ENCODE measurements around the gene GRIK4.

Gene GRIK4

DNA sequence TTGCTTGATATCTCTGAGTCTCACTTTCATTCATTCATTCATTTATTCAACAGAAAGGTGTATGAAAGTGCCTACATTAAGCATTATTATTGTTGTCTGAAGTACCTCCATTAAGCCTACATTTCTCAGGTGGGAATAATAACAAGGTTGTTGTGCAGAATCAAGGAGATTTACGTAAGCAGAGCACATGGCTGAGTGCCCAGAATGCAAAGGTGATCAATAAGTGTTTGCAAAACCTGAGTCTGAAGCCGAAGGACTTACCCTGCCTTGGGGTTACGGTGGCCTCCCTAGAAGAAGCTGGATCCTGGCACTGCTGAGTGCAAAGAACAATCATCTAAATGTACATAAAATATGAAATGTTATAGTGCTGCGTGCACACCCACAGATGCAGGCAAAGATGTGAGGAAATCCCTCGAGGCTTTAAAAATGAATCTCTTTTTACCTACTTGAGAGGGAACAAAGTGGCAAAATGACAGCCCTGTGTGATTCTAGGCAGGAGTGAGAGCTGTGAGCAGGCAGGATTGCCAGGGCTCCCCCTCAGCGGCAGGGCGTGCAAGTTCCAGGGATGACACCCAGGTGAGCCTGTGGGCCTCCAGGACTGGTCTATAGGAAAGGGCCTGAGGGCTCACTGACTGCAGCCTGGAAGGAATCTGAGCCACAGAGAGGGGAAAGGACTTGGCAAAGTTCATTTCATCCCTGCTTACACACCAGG, 379.2 kb downstream of the GRIK4 start:
- H3K4me3 ChIP-seq (ENCODE audit: low read depth, low read length): no peak overlapping the region
- TF ChIP-seq, protein P1, sequence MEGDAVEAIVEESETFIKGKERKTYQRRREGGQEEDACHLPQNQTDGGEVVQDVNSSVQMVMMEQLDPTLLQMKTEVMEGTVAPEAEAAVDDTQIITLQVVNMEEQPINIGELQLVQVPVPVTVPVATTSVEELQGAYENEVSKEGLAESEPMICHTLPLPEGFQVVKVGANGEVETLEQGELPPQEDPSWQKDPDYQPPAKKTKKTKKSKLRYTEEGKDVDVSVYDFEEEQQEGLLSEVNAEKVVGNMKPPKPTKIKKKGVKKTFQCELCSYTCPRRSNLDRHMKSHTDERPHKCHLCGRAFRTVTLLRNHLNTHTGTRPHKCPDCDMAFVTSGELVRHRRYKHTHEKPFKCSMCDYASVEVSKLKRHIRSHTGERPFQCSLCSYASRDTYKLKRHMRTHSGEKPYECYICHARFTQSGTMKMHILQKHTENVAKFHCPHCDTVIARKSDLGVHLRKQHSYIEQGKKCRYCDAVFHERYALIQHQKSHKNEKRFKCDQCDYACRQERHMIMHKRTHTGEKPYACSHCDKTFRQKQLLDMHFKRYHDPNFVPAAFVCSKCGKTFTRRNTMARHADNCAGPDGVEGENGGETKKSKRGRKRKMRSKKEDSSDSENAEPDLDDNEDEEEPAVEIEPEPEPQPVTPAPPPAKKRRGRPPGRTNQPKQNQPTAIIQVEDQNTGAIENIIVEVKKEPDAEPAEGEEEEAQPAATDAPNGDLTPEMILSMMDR (IDR thresholded peaks at IDR 0.05; ENCODE audit: low read depth, low read length, missing control alignments): no peak
- no peak for DNase-seq (ENCODE audit: low read depth)

DNA sequence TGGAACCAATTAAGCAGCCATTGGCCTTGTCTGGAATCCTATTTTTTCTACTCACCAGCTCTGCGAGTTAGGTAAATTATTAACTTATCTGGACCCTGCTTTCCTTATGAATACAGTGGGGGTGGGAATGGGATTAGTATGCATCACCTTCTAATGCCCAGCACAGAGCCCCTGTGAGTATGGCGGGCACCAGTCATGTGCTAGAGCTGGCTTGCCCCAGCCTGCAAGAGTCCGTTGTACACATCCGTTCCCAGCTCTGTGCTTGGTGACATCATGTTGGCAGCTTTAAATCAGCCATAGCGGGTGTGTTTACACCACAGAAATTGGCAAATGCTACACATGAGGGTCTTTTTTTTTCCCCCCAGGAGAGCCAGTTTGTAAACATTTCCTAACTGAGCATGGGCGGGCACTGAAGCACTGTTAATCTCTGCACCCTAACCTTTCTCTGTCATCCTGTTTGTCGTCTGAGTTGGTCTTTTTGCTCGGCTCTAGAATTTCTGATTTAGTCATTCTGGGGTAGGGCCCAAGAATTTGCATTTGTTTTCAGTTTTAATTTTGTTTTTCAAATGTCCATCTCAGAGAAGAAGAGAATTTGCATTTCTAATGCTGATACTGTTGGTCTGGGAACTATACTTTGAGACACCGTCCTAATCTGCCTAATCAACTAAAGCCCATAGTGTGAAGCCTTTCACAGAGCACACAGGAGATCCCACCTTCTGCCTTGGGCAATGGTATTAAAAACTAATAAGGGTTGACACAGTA, 382.1 kb downstream of the GRIK4 start:
- no peak overlapping the region for H3K4me3 ChIP-seq (ENCODE audit: low read depth, low read length)
- no peak for DNase-seq (ENCODE audit: low read depth)
- TF ChIP-seq, protein P1 (IDR thresholded peaks at IDR 0.05; ENCODE audit: low read depth, low read length, missing control alignments): no peak

DNA sequence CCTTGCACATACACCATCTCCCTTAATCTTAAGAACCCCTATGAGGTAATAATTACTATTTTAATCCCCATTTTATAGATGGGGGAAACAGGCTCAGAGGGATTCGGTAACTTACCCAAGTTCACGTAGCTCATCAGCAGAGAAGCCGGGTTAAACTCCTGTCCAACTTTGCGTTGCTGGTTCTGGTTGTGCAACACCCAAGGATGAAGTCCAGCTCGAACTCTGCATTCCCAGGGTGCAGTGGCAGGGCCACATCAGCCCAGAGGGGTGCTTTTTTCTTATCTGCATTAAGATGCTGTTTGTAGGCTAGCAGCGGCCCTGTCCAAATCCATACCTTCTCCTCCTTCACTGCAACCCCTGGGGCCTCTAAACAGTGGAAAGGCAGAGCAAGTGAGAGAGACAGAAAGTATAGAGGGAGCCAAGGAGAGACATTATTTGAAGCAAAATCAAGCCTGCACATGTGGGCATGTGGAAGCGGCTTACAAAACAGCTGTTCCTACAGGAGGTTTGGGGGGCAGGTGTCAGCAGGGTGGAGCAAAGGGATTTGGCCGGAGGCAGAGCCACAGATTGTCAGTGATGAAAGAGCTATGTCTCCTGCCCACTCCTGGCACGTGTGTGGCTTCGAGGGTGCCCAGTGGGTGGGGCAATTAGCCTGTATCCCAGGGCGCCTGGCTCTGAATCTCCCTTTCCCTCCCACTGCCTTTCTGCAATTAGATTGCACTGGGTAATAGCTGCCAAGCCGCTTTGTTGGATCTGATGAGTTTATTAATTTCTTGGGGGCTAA, 382.8 kb downstream of the GRIK4 start:
- TF ChIP-seq, protein P1 (IDR thresholded peaks at IDR 0.05; ENCODE audit: low read depth, low read length, missing control alignments): no peak
- DNase-seq (ENCODE audit: low read depth): no peak

DNA sequence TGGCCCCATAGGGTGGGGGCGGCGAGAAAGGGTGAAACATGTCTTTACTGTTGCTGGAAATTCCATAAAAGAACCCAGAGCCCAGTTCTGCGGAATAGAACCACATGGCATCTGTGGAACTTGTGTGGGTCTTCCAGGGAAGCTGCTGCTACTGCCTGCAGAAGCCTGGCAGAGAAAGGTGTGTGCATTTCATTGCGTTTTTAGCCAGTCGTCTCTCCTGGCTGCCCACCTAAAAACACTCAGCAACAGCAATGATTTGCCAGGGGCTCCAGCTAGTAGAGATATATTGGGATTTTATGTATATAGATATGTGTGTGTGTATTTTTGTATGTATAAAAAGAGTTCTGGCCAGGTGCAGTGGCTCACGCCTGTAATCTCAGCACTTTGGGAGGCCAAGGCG, 385.1 kb downstream of the GRIK4 start:
- TF ChIP-seq, protein P1 (IDR thresholded peaks at IDR 0.05; ENCODE audit: low read depth, low read length, missing control alignments): no peak
- no peak for DNase-seq (ENCODE audit: low read depth)
- no peak overlapping the region for H3K4me3 ChIP-seq (ENCODE audit: low read depth, low read length)

More for the DNA sequence above, 382.8 kb downstream of the GRIK4 start:
- no peak overlapping the region for H3K4me3 ChIP-seq (ENCODE audit: low read depth, low read length)

GRCh38 chr11:120898568-120898967, 387.0 kb downstream of the GRIK4 start:
- DNase-seq (ENCODE audit: low read depth): no peak
- TF ChIP-seq, protein P1 (IDR thresholded peaks at IDR 0.05; ENCODE audit: low read depth, low read length, missing control alignments): no peak
- H3K4me3 ChIP-seq (ENCODE audit: low read depth, low read length): no peak overlapping the region

GRCh38 chr11:120899720-120900119, 388.2 kb downstream of the GRIK4 start:
- DNase-seq (ENCODE audit: low read depth): no peak
- TF ChIP-seq, protein P1 (IDR thresholded peaks at IDR 0.05; ENCODE audit: low read depth, low read length, missing control alignments): no peak

More at GRCh38 chr11:120899720-120900119, 388.2 kb downstream of the GRIK4 start:
- H3K4me3 ChIP-seq (ENCODE audit: low read depth, low read length): no peak overlapping the region
